GM18499 (cell line): ENCODE results near the gene NLRC3.

ENCODE experiments used
- ATAC-seq: cut with Tn5 transposase; IDR thresholded peaks from one replicate; pipeline ENCODE4 v1.9.1; 2021; ENCODE audit warnings: moderate number of reproducible peaks; ENCODE audit not compliant: insufficient read depth, unreplicated experiment

Gene NLRC3

GRCh38 chr16:3597676-3598075 is 20.5 kb upstream of the NLRC3 start:
- no peak for ATAC-seq

- ATAC-seq = no peak
Observed at GRCh38 chr16:3597226-3597625, 20.0 kb upstream of the NLRC3 start.

- ATAC-seq = no peak
Observed at GRCh38 chr16:3596101-3596861, 19.1 kb upstream of the NLRC3 start.

GRCh38 chr16:3595521-3596021 is 18.4 kb upstream of the NLRC3 start:
- ATAC-seq = no peak

- ATAC-seq = no peak
Observed at GRCh38 chr16:3595110-3595486, 17.9 kb upstream of the NLRC3 start.

GRCh38 chr16:3594316-3595109 is 17.3 kb upstream of the NLRC3 start:
- ATAC-seq = no peak

- ATAC-seq = no peak
Observed at GRCh38 chr16:3592559-3592958, 15.4 kb upstream of the NLRC3 start.

- ATAC-seq = no peak
Observed at GRCh38 chr16:3591991-3592390, 14.8 kb upstream of the NLRC3 start.

- no peak for ATAC-seq
Observed at GRCh38 chr16:3591436-3591803, 14.2 kb upstream of the NLRC3 start.

- ATAC-seq = no peak
Observed at GRCh38 chr16:3590736-3591435, 13.7 kb upstream of the NLRC3 start.

GRCh38 chr16:3589991-3590701 is 12.9 kb upstream of the NLRC3 start:
- ATAC-seq = no peak

GRCh38 chr16:3589441-3589921 is 12.3 kb upstream of the NLRC3 start:
- no peak for ATAC-seq

- ATAC-seq = no peak
Observed at GRCh38 chr16:3589001-3589400, 11.8 kb upstream of the NLRC3 start.

GRCh38 chr16:3587547-3588110 is 10.4 kb upstream of the NLRC3 start:
- ATAC-seq = no peak

GRCh38 chr16:3584412-3584811 is 7.2 kb upstream of the NLRC3 start:
- ATAC-seq = no peak

GRCh38 chr16:3583303-3584038 is 6.3 kb upstream of the NLRC3 start:
- ATAC-seq = no peak

GRCh38 chr16:3582276-3583165 is 5.3 kb upstream of the NLRC3 start:
- ATAC-seq = no peak

GRCh38 chr16:3581392-3581791 is 4.2 kb upstream of the NLRC3 start:
- ATAC-seq = no peak
